Measurements from ENCODE around the gene MALT1. TPM values are rescaled to one million over a fixed set of nuclear protein-coding genes. Genes with fewer than 3 reads are reported as not detected.
A peak's percentile ranks its signal among the peaks of the same experiment; 100 is the strongest.

MALT1 gene
- total and polyA plus RNA-seq, 4 experiments from 2014 or later: 60.3 to 96.7 (median 77.4) TPM

GRCh38 chr18:58633874-58634273, 37.4 kb upstream of the MALT1 start:
- Histone ChIP-seq H3K9me3 (ENCODE audit: control insufficient read depth in 1 of 2, low read length in 2 of 2) (no peaks in the 10 kb centered on the region), H3K27ac (ENCODE audit: low read depth, low read length) (no peak overlapping the region), H3K36me3 (ENCODE audit: insufficient read depth, low read length) (no peaks in the 10 kb centered on the region), H3K27me3 (ENCODE audit: insufficient read depth, low read length) (no peaks in the 10 kb centered on the region), H3K4me1 (ENCODE audit: insufficient read depth, low read length) (peaks cover 12% of the 10 kb centered on the region), H3K4me3 (ENCODE audit: low read length in 2 of 2) (no peak overlapping the region)
- DNase-seq: no peak
- intact Hi-C loops (cut with micrococcal nuclease): no loop called here
- Mint-ChIP-seq H3K4me3 (no peak overlapping the region), H3K36me3 (no peaks in the 10 kb centered on the region), H3K27me3 (no peaks in the 10 kb centered on the region), H3K27ac (no peak overlapping the region), H3K9me3 (no peaks in the 10 kb centered on the region), H3K4me1 (peaks cover 17 to 31% (median 23%) of the 10 kb centered on the region in 4 donors)
- POLR2A ChIA-PET (ENCODE audit: partially characterized antibody): interaction anchor here (2.0 kb wide), 1 partner anchor 37 kb away, joined by 8 read pairs; the partner anchor contains the start of gene MALT1
- CTCF ChIA-PET (ENCODE audit: partially characterized antibody): interaction anchor here (1.6 kb wide), 1 partner anchor 130 kb away, joined by 4 read pairs; no protein-coding TSS in a partner anchor

DNA sequence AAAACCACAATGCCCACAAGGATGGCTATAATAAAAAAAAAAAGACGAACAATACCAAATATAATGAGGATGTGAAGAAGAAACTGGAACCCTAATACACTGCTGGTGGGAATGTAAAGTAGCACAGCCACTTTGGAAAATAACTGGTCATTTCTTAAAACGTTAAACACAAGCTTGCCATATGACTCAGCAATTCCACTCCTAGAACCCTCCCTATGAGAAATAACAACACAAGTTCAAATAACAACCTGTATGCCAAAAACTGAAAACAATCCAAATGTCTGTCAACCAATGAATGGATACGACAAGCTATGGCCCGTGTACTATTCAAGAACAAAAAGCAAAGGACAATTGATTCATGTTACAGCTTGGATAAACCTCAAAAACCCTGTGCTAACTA, 35.4 kb upstream of the MALT1 start:
- no peaks in the 10 kb centered on the region for H3K27me3 Mint-ChIP-seq
- CTCF ChIA-PET (ENCODE audit: partially characterized antibody): no interaction called here
- H3K4me1 ChIP-seq (ENCODE audit: insufficient read depth, low read length): peaks cover 6% of the 10 kb centered on the region
- H3K27ac Mint-ChIP-seq: peak overlapping the region in 1 of 7 donors; percentile 8
- no peaks in the 10 kb centered on the region for H3K36me3 ChIP-seq (ENCODE audit: insufficient read depth, low read length)
- intact Hi-C loops (cut with micrococcal nuclease): no loop called here
- DNase-seq: no peak
- H3K4me1 Mint-ChIP-seq: peaks cover 13 to 19% (median 17%) of the 10 kb centered on the region in 4 donors
- POLR2A ChIA-PET (ENCODE audit: partially characterized antibody): no interaction called here
- no peaks in the 10 kb centered on the region for H3K9me3 ChIP-seq (ENCODE audit: control insufficient read depth in 1 of 2, low read length in 2 of 2)
- no peaks in the 10 kb centered on the region for H3K9me3 Mint-ChIP-seq
- H3K27me3 ChIP-seq (ENCODE audit: insufficient read depth, low read length): no peaks in the 10 kb centered on the region
- H3K4me3 ChIP-seq (ENCODE audit: low read length in 2 of 2): no peak overlapping the region
- H3K4me3 Mint-ChIP-seq: no peak overlapping the region
- no peaks in the 10 kb centered on the region for H3K36me3 Mint-ChIP-seq
- H3K27ac ChIP-seq (ENCODE audit: low read depth, low read length): no peak overlapping the region

- ChIA-PET CTCF (ENCODE audit: partially characterized antibody) (interaction anchor here (1.2 kb wide), 1 partner anchor 46 kb away, joined by 3 read pairs; no protein-coding TSS in a partner anchor), POLR2A (ENCODE audit: partially characterized antibody) (no interaction called here)
- DNase-seq: no peak
- H3K4me1 ChIP-seq (ENCODE audit: insufficient read depth, low read length): peaks cover 6% of the 10 kb centered on the region
- H3K4me3 Mint-ChIP-seq: no peak overlapping the region
- H3K27ac Mint-ChIP-seq: no peak overlapping the region
- no peaks in the 10 kb centered on the region for H3K36me3 ChIP-seq (ENCODE audit: insufficient read depth, low read length)
- no peaks in the 10 kb centered on the region for H3K27me3 Mint-ChIP-seq
- no peak overlapping the region for H3K27ac ChIP-seq (ENCODE audit: low read depth, low read length)
- peaks cover 13 to 19% (median 17%) of the 10 kb centered on the region in 4 donors for H3K4me1 Mint-ChIP-seq
- no peaks in the 10 kb centered on the region for H3K9me3 ChIP-seq (ENCODE audit: control insufficient read depth in 1 of 2, low read length in 2 of 2)
- no peak overlapping the region for H3K4me3 ChIP-seq (ENCODE audit: low read length in 2 of 2)
- H3K36me3 Mint-ChIP-seq: no peaks in the 10 kb centered on the region
- intact Hi-C loops (cut with micrococcal nuclease): no loop called here
- no peaks in the 10 kb centered on the region for H3K27me3 ChIP-seq (ENCODE audit: insufficient read depth, low read length)
- H3K9me3 Mint-ChIP-seq: no peaks in the 10 kb centered on the region
Measured at GRCh38 chr18:58637197-58637596, 34.1 kb upstream of the MALT1 start.

GRCh38 chr18:58637946-58638345, 33.3 kb upstream of the MALT1 start:
- ChIA-PET CTCF (ENCODE audit: partially characterized antibody) (interaction anchor here (1.2 kb wide), 1 partner anchor 45 kb away, joined by 3 read pairs; no protein-coding TSS in a partner anchor), POLR2A (ENCODE audit: partially characterized antibody) (interaction anchor here (0.6 kb wide), 1 partner anchor 27 kb away, joined by 3 read pairs; no protein-coding TSS in a partner anchor)
- Mint-ChIP-seq H3K9me3 (no peaks in the 10 kb centered on the region), H3K27me3 (no peaks in the 10 kb centered on the region), H3K36me3 (no peaks in the 10 kb centered on the region), H3K4me3 (no peak overlapping the region), H3K27ac (peak overlapping the region in 1 of 7 donors; percentile 5), H3K4me1 (peaks cover 13 to 19% (median 17%) of the 10 kb centered on the region in 4 donors)
- H3K36me3 ChIP-seq (ENCODE audit: insufficient read depth, low read length): no peaks in the 10 kb centered on the region
- H3K9me3 ChIP-seq (ENCODE audit: control insufficient read depth in 1 of 2, low read length in 2 of 2): no peaks in the 10 kb centered on the region
- H3K4me3 ChIP-seq (ENCODE audit: low read length in 2 of 2): no peak overlapping the region
- no peak overlapping the region for H3K27ac ChIP-seq (ENCODE audit: low read depth, low read length)
- DNase-seq: no peak
- H3K4me1 ChIP-seq (ENCODE audit: insufficient read depth, low read length): peaks cover 6% of the 10 kb centered on the region
- no peaks in the 10 kb centered on the region for H3K27me3 ChIP-seq (ENCODE audit: insufficient read depth, low read length)
- intact Hi-C loops (cut with micrococcal nuclease): no loop called here

- H3K27me3 Mint-ChIP-seq: no peaks in the 10 kb centered on the region
- no peak overlapping the region for H3K27ac Mint-ChIP-seq
- ChIA-PET POLR2A (ENCODE audit: partially characterized antibody) (no interaction called here), CTCF (ENCODE audit: partially characterized antibody) (interaction anchor here (0.6 kb wide), 1 partner anchor 70 kb away, joined by 3 read pairs; no protein-coding TSS in a partner anchor)
- H3K4me3 ChIP-seq (ENCODE audit: low read length in 2 of 2): no peak overlapping the region
- no peak for DNase-seq
- H3K4me1 Mint-ChIP-seq: peaks cover 13 to 19% (median 17%) of the 10 kb centered on the region in 4 donors
- no peaks in the 10 kb centered on the region for H3K9me3 ChIP-seq (ENCODE audit: control insufficient read depth in 1 of 2, low read length in 2 of 2)
- no peak overlapping the region for H3K27ac ChIP-seq (ENCODE audit: low read depth, low read length)
- peaks cover 6% of the 10 kb centered on the region for H3K4me1 ChIP-seq (ENCODE audit: insufficient read depth, low read length)
- no peak overlapping the region for H3K4me3 Mint-ChIP-seq
- H3K27me3 ChIP-seq (ENCODE audit: insufficient read depth, low read length): no peaks in the 10 kb centered on the region
- intact Hi-C loops (cut with micrococcal nuclease): no loop called here
- no peaks in the 10 kb centered on the region for H3K36me3 Mint-ChIP-seq
- no peaks in the 10 kb centered on the region for H3K36me3 ChIP-seq (ENCODE audit: insufficient read depth, low read length)
- H3K9me3 Mint-ChIP-seq: no peaks in the 10 kb centered on the region
Measured at GRCh38 chr18:58638441-58638840, 32.8 kb upstream of the MALT1 start.

DNA sequence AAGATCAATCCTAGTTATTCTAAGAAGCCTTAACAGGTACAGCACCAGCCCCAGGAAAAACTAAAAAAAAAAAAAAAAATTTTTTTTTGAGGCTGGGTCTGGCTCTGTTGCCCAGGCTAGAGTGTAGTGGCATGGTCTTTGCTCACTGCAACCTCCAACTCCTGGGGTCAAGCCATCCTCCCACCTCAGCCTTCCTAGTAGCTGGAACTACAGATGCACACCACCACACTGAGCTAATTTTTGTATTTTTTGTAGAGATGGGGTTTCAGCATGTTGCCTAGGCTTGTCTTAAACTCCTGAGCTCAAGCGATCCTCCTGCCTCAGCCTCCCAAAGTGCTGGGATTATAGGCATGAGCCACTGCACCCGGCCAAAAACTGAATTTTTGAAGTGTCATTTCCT, 32.0 kb upstream of the MALT1 start:
- Histone ChIP-seq H3K27ac (ENCODE audit: low read depth, low read length) (no peak overlapping the region), H3K4me1 (ENCODE audit: insufficient read depth, low read length) (peaks cover 6% of the 10 kb centered on the region), H3K4me3 (ENCODE audit: low read length in 2 of 2) (no peak overlapping the region), H3K9me3 (ENCODE audit: control insufficient read depth in 1 of 2, low read length in 2 of 2) (no peaks in the 10 kb centered on the region), H3K27me3 (ENCODE audit: insufficient read depth, low read length) (no peaks in the 10 kb centered on the region), H3K36me3 (ENCODE audit: insufficient read depth, low read length) (no peaks in the 10 kb centered on the region)
- Mint-ChIP-seq H3K4me1 (peaks cover 13 to 19% (median 17%) of the 10 kb centered on the region in 4 donors), H3K9me3 (no peaks in the 10 kb centered on the region), H3K27ac (no peak overlapping the region), H3K27me3 (no peaks in the 10 kb centered on the region), H3K36me3 (no peaks in the 10 kb centered on the region), H3K4me3 (no peak overlapping the region)
- intact Hi-C loops (cut with micrococcal nuclease): no loop called here
- CTCF ChIA-PET (ENCODE audit: partially characterized antibody): interaction anchor here (0.6 to 2.2 kb wide), 3 partner anchors 18 to 69 kb away, joined by 3 to 5 read pairs (median 4); no protein-coding TSS in a partner anchor
- no peak for DNase-seq
- POLR2A ChIA-PET (ENCODE audit: partially characterized antibody): interaction anchor here (1.7 kb wide), 1 partner anchor 18 kb away, joined by 4 read pairs; no protein-coding TSS in a partner anchor

DNA sequence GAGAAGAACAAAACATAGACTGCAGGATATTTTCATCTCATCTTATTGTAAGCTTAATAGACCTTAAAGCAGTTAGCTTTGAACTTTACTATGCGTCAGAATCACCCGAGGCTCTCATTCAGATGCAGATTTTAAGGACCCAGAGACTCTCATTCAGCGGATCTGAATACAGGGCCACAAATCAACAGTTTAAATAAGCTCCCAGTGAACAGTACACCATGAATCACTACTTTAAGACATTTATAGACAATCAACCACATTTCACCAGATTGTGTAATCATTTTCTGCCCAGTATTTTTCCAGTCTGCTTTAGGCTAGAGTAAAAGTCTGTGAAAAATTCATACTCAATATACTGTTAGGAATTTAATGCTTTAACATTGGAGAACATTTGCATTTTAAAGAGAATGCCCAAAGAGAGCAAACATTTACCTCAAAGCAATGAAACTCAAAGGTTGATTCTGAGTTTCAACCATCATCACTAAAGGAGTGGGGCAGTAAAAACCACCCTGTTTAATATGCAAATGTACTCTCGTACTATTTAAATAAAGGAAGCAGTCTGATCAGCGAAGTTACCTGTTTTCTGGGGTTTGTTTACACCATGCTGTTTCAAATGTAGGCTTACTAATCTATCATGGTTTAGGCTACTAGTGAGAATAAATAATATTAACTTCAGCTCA, 31.4 kb upstream of the MALT1 start:
- Mint-ChIP-seq H3K4me3 (no peak overlapping the region), H3K27me3 (no peaks in the 10 kb centered on the region), H3K4me1 (peaks cover 13 to 19% (median 15%) of the 10 kb centered on the region in 4 donors), H3K36me3 (no peaks in the 10 kb centered on the region), H3K27ac (peak overlapping the region in 1 of 7 donors; percentile 28), H3K9me3 (no peaks in the 10 kb centered on the region)
- no peak overlapping the region for H3K4me3 ChIP-seq (ENCODE audit: low read length in 2 of 2)
- DNase-seq: no peak
- no peak overlapping the region for H3K27ac ChIP-seq (ENCODE audit: low read depth, low read length)
- CTCF ChIA-PET (ENCODE audit: partially characterized antibody): interaction anchor here (0.9 to 2.2 kb wide), 2 partner anchors 18 to 25 kb away, joined by 4 to 5 read pairs; no protein-coding TSS in a partner anchor
- intact Hi-C loops (cut with micrococcal nuclease): no loop called here
- no peaks in the 10 kb centered on the region for H3K9me3 ChIP-seq (ENCODE audit: control insufficient read depth in 1 of 2, low read length in 2 of 2)
- POLR2A ChIA-PET (ENCODE audit: partially characterized antibody): interaction anchor here (1.7 kb wide), 1 partner anchor 18 kb away, joined by 4 read pairs; no protein-coding TSS in a partner anchor
- peaks cover 6% of the 10 kb centered on the region for H3K4me1 ChIP-seq (ENCODE audit: insufficient read depth, low read length)
- no peaks in the 10 kb centered on the region for H3K27me3 ChIP-seq (ENCODE audit: insufficient read depth, low read length)
- no peaks in the 10 kb centered on the region for H3K36me3 ChIP-seq (ENCODE audit: insufficient read depth, low read length)

All from CD4-positive, alpha-beta memory T cell (primary cell).